ENCODE data around the gene HECTD4. TPM values are rescaled to one million over a fixed set of nuclear protein-coding genes. Genes with fewer than 3 reads are reported as not detected.

Gene HECTD4
- total RNA-seq, 2 donors from 2014 or later, result 54.3 to 60.9 TPM

DNA sequence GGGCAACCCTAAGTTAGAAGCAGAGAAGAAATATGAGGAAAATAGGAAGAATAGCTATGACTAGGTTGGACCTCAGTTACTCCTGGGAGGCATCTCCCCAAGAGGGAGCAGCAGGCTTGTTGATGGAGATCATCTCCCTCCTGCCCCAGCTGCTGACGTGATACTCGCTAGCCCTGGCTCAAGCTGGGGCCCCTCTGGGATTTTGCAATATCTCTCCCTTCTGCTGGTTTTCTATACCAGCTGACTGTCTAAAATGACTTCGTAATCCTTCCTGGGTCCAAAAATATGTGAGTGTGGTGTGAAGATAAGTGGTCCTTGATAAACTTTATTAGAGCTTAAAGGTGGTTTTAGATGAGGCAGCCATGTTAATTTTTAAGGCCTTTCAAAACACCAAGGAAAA, 4.5 kb upstream of the HECTD4 start:
- no peak for DNase-seq
- Mint-ChIP-seq H3K4me3 (no peak overlapping the region), H3K27me3 (peaks cover 4% of the 10 kb centered on the region), H3K27ac (no peak overlapping the region), H3K4me1 (peaks cover 9% of the 10 kb centered on the region), H3K36me3 (ENCODE audit: low read depth) (peaks cover 2% of the 10 kb centered on the region)
- ATAC-seq, result no peak
- no peaks in the 10 kb centered on the region for H3K9me3 ChIP-seq (ENCODE audit: control insufficient read depth, low read length, poor library complexity, severe bottlenecking)

DNA sequence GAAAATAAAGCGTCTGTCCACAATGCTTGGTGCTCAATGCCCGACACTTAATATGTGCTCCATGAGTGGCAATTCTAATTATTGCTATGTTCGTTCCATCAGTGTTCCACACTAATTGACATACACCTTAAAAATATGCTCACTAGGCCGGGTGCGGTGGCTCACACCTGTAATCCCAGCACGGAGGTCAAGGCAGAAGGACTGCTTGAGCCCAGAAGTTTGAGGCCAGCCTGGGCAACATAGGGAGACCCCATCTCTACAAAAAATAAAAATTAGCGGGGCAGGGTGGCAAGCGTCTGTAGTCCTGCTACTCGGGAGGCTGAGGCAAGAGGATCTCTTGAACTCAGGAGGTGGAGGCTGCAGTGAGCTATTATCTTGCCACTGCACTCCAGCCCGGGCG, 635 bp upstream of the HECTD4 start:
- Mint-ChIP-seq H3K27ac (peak overlapping the region; percentile 79), H3K36me3 (ENCODE audit: low read depth) (peaks cover 4% of the 10 kb centered on the region), H3K4me1 (peaks cover 19% of the 10 kb centered on the region), H3K27me3 (peaks cover 4% of the 10 kb centered on the region), H3K4me3 (peak overlapping the region; percentile 95)
- no peak for ATAC-seq
- DNase-seq, result no peak
- H3K9me3 ChIP-seq (ENCODE audit: control insufficient read depth, low read length, poor library complexity, severe bottlenecking), result no peaks in the 10 kb centered on the region

DNA sequence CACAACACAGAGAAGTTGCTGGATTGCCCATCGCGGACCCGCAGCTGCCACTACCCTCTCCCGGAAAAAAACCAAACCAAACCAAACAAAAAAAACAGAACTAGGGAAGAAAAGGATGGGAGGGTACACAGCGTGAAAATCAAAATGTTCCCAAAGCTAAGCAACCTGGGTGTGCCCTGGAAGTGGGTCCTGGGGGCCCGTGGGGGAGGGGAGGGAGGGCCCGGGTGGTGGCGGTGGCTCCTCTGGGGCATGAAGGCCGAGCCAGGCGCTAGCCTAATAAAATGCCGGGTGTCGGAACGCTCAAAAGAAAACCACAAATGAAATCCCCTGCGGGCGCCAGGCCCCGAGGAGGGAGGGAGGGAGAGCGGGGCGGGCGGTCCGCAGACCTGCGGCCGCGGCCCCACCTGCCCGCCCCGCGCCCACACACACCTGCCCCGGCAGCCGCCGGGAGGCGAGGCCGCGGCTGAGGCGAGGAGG, 787 bp downstream of the HECTD4 start:
- Mint-ChIP-seq H3K4me1 (peaks cover 16% of the 10 kb centered on the region), H3K27ac (peak overlapping the region; percentile 80), H3K36me3 (ENCODE audit: low read depth) (peaks cover 4% of the 10 kb centered on the region), H3K27me3 (no peaks in the 10 kb centered on the region), H3K4me3 (peak overlapping the region; percentile 98)
- ATAC-seq, result peak; percentile 35
- no peaks in the 10 kb centered on the region for H3K9me3 ChIP-seq (ENCODE audit: control insufficient read depth, low read length, poor library complexity, severe bottlenecking)
- peak in 2 of 3 donors; percentile 31 to 34 for DNase-seq

DNA sequence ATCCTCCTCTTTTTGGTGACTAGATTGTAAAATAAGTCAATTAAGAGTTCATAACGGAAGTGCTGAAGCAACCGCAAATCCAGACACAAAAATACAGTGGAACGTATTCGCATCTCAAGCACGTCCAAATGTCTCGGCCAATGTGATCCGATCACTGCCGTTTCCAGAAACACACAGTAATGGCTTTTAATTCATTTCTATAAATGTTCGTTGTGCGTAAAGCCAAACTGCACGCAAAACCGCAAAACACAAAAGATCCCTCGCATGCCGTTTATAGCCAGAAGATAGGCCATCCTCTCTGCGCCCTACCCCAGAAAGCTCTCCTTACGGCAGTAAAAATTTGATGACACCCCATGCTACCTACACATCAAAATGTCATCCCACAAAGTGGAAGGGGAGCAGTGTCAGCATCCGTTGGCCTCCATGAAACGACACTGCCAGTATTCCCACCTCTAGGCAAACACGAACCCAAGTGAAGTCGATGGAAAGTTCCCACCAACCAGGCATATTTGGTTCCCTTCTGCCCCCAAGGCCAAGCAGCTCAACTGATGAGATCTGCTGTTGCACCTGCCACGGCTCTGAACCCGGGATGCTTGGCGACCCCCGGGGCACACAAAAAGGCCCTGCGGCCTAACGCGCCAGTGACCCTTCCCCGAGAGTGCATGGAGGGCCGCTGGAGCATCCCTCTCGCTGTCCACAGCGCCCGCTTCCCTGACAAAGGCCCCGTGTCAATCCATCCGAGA, 1.4 kb downstream of the HECTD4 start:
- DNase-seq, result no peak
- peak overlapping the region; percentile 80 for H3K27ac Mint-ChIP-seq
- no peak for ATAC-seq
- peaks cover 14% of the 10 kb centered on the region for H3K4me1 Mint-ChIP-seq
- H3K27me3 Mint-ChIP-seq, result no peaks in the 10 kb centered on the region
- H3K9me3 ChIP-seq (ENCODE audit: control insufficient read depth, low read length, poor library complexity, severe bottlenecking), result no peaks in the 10 kb centered on the region
- H3K4me3 Mint-ChIP-seq, result peak overlapping the region; percentile 98
- H3K36me3 Mint-ChIP-seq (ENCODE audit: low read depth), result peaks cover 4% of the 10 kb centered on the region

DNA sequence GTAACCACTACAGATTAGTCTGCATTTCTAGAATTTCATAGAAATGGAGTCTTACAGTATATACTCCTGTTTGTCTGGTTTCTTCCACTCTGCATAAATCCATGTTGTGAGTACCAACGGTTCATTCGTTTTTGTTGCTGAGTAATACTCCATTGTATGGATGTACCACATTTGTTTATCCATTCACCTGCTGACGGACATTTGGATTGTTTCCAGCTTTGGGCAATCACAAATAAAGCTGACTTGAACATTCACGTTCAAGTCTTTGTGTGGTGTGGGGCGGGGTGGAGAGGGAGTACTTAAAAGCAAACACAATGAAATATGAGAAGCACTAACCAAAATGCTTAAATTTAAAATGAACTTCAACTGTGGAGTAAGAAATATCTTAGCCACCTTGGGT, 7.1 kb downstream of the HECTD4 start:
- H3K27ac Mint-ChIP-seq, result no peak overlapping the region
- no peaks in the 10 kb centered on the region for H3K9me3 ChIP-seq (ENCODE audit: control insufficient read depth, low read length, poor library complexity, severe bottlenecking)
- no peak for ATAC-seq

DNA sequence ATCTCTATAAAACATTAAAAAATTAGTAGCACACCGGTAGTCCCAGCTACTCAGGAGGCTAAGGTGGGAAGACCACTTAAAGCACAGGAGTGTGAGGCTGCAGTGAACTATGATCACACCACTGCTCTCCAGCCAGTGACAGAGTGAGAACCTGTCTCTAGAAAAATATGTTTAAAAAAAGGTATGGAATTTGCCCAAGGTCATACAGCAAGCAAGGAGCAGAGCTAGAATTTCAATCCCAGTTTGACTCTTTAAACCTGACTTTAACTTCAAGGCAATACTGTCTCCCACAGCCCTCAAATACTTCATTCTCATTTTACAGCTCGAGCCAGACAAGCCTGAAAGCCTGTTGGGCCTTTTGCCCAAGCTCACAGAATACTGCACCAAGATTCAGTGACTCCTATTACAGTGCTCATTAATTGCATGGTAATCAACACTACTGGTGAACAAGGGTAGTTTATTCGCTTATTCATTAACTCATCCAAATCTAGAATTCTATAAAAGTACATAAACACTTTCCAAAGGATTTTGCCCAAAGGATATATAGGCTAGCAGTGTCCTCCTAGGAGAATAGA, 8.0 kb downstream of the HECTD4 start:
- peaks cover 4% of the 10 kb centered on the region for H3K36me3 Mint-ChIP-seq (ENCODE audit: low read depth)
- peaks cover 19% of the 10 kb centered on the region for H3K4me1 Mint-ChIP-seq
- no peak overlapping the region for H3K4me3 Mint-ChIP-seq
- no peaks in the 10 kb centered on the region for H3K27me3 Mint-ChIP-seq
- H3K9me3 ChIP-seq (ENCODE audit: control insufficient read depth, low read length, poor library complexity, severe bottlenecking), result no peaks in the 10 kb centered on the region
- DNase-seq (no peak), ATAC-seq (no peak)
- no peak overlapping the region for H3K27ac Mint-ChIP-seq

More for the DNA sequence above, 7.1 kb downstream of the HECTD4 start:
- H3K36me3 Mint-ChIP-seq (ENCODE audit: low read depth), result peaks cover 2% of the 10 kb centered on the region
- H3K4me3 Mint-ChIP-seq, result no peak overlapping the region
- H3K27me3 Mint-ChIP-seq, result no peaks in the 10 kb centered on the region
- no peak for DNase-seq
- peaks cover 16% of the 10 kb centered on the region for H3K4me1 Mint-ChIP-seq

DNA sequence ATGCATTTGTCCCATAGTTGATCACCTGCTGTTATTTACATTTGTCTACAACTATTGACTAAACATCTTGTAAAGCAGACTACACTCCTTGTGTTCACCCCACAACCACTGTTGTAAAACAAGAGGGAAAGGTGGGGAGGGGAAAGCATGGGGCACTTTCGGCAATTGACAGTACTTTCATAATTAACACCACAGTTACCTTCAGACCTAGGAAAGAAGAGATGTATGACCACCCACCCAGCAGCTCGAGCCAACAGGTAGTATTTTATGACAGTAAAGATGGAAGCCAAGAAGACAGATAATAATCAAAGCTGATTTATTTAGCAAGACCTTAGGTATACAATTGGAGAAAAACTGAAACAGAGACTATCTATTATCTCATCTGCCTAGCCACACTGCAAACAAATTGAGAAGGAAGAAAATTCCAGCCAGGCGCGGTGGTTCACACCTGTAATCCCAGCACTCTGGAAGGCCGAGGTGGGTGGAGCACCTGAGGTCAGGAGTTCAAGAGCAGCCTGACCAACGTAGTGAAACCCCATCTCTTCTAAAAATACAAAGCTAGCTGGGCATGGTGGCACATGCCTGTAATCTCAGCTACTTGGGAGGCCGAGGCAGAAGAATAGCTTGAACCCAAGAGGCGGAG, 11.2 kb downstream of the HECTD4 start:
- Mint-ChIP-seq H3K36me3 (ENCODE audit: low read depth) (peaks cover 4% of the 10 kb centered on the region), H3K27me3 (no peaks in the 10 kb centered on the region), H3K4me3 (no peak overlapping the region), H3K4me1 (peaks cover 17% of the 10 kb centered on the region), H3K27ac (no peak overlapping the region)
- ATAC-seq, result no peak
- DNase-seq, result no peak
- no peaks in the 10 kb centered on the region for H3K9me3 ChIP-seq (ENCODE audit: control insufficient read depth, low read length, poor library complexity, severe bottlenecking)

DNA sequence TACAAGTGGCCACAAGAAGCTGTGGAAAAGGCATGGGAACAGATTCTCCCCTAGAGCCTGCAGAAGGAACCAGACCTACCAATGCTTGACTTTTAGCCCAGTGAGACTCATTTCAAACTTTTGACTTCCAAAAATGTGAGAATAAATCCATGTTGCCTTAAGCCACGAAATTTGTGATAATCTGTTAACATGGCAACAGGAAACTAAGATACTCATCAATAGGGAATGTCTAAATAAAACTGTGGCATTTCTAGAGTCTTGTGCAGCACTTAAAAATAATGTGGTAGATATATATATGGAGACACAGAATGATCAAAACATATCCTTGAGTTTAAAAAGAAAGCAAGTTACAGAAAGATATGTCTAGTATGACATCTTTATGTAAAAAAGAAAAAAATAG, 12.0 kb downstream of the HECTD4 start:
- peaks cover 4% of the 10 kb centered on the region for H3K36me3 Mint-ChIP-seq (ENCODE audit: low read depth)
- H3K27ac Mint-ChIP-seq, result no peak overlapping the region
- no peak overlapping the region for H3K4me3 Mint-ChIP-seq
- H3K9me3 ChIP-seq (ENCODE audit: control insufficient read depth, low read length, poor library complexity, severe bottlenecking), result no peaks in the 10 kb centered on the region
- no peaks in the 10 kb centered on the region for H3K27me3 Mint-ChIP-seq
- ATAC-seq, result no peak
- DNase-seq, result no peak
- peaks cover 17% of the 10 kb centered on the region for H3K4me1 Mint-ChIP-seq

DNA sequence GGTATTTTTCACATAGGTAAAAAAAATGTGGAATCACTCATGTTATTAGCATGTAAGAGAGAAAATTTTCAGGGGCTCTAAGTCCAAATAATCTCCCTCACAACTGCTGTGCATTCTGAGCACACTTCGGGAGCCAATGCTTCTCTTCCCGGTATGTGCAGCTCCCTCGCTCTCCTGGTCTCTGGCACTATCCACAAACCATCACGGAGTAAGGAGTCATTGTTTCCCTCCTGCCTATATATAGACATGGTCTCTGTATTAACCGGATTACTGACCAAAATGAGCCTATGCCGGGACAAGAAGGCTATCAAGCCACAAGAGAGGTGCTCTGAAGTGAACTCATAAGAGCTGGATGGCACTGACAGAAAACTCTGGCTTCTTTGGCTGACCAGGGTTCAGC, 13.4 kb downstream of the HECTD4 start:
- DNase-seq (no peak), ATAC-seq (no peak)
- Mint-ChIP-seq H3K4me1 (peaks cover 13% of the 10 kb centered on the region), H3K27me3 (no peaks in the 10 kb centered on the region), H3K4me3 (no peak overlapping the region), H3K36me3 (ENCODE audit: low read depth) (peaks cover 2% of the 10 kb centered on the region), H3K27ac (no peak overlapping the region)
- no peaks in the 10 kb centered on the region for H3K9me3 ChIP-seq (ENCODE audit: control insufficient read depth, low read length, poor library complexity, severe bottlenecking)

DNA sequence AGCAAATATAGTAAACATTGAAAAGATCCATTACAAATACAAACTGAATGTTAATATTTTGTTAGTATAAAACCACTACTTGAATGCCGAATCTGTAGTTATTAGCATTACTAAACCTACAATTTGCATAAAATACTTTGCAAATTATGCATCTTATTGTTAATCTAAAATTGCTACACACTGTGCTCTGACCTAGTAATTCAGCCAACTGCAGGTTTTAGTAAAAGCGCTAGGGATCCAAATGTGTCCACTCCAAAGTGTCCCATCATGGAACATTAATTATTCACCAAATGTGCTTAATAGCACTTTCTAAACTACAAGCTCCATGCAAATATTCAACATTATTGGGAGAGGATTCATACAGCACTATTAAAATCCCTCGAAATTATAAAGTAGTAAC, 14.3 kb downstream of the HECTD4 start:
- DNase-seq (no peak), ATAC-seq (no peak)
- Mint-ChIP-seq H3K36me3 (ENCODE audit: low read depth) (peaks cover 2% of the 10 kb centered on the region), H3K27ac (no peak overlapping the region), H3K4me1 (peaks cover 13% of the 10 kb centered on the region), H3K4me3 (no peak overlapping the region), H3K27me3 (no peaks in the 10 kb centered on the region)
- H3K9me3 ChIP-seq (ENCODE audit: control insufficient read depth, low read length, poor library complexity, severe bottlenecking), result no peaks in the 10 kb centered on the region

DNA sequence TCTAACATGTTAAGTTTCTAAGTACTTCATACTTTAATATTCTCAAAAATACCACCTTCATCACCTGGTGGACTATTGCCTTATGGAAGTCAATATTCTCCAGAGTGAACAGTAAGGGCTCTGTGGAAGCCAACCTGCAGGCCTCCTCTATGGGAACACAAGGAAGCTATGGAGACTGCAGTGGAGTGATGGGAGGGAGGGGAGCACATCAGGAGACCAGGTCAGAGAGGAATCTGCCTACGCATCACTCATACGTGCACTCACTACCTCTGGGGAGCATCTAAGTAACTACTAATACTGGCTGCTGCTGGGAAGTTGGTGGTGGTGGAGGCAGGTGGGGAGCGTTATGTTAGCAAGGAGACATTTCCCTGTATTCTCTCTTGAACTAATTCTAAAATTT, 19.9 kb downstream of the HECTD4 start:
- Mint-ChIP-seq H3K36me3 (ENCODE audit: low read depth) (no peaks in the 10 kb centered on the region), H3K27me3 (no peaks in the 10 kb centered on the region), H3K4me3 (no peak overlapping the region), H3K27ac (no peak overlapping the region), H3K4me1 (peaks cover 8% of the 10 kb centered on the region)
- DNase-seq, result no peak
- no peaks in the 10 kb centered on the region for H3K9me3 ChIP-seq (ENCODE audit: control insufficient read depth, low read length, poor library complexity, severe bottlenecking)
- ATAC-seq, result no peak

DNA sequence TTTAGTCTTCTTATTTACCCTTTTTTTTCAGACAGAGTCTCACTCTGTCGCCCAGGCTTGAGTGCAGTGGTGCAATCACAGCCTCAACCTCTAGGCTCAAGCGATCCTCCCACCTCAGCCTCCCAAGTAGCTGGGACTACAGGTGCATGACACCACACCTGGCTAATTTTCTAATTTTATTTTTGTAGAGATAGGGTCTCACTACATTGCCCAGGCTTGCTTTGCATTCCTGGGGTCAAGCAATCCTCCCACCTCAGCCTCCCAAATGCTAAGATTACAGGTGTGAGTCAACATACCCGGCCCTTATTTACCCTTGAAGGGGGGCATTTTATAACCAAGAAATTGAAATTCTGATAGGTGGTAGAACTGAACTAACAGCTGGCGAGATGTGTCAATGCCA, 21.0 kb downstream of the HECTD4 start:
- Mint-ChIP-seq H3K27ac (no peak overlapping the region), H3K36me3 (ENCODE audit: low read depth) (no peaks in the 10 kb centered on the region), H3K4me3 (no peak overlapping the region), H3K27me3 (no peaks in the 10 kb centered on the region), H3K4me1 (peaks cover 9% of the 10 kb centered on the region)
- no peak for DNase-seq
- no peaks in the 10 kb centered on the region for H3K9me3 ChIP-seq (ENCODE audit: control insufficient read depth, low read length, poor library complexity, severe bottlenecking)
- no peak for ATAC-seq

DNA sequence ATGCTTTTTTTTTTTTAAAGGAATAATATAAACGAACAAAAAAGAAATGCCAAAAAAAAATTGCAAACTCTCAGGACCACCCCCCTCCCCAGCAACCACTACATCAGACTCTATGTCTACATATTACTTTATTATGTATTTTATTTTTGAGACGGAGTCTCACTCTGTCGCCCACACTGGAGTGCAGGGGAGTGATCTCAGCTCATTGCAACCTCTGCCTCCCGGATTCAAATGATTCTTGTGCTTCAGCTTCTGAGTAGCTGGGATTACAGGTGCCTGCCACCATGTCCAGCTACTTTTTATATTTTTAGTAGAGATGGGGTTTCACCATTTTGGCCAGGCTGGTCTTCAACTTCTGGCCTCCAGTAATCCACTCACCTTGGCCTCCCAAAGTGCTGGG, 22.9 kb downstream of the HECTD4 start:
- ATAC-seq (no peak), DNase-seq (no peak)
- H3K4me1 Mint-ChIP-seq, result peaks cover 12% of the 10 kb centered on the region
- H3K36me3 Mint-ChIP-seq (ENCODE audit: low read depth), result no peaks in the 10 kb centered on the region
- H3K27me3 Mint-ChIP-seq, result no peaks in the 10 kb centered on the region
- H3K27ac Mint-ChIP-seq, result no peak overlapping the region
- no peaks in the 10 kb centered on the region for H3K9me3 ChIP-seq (ENCODE audit: control insufficient read depth, low read length, poor library complexity, severe bottlenecking)
- H3K4me3 Mint-ChIP-seq, result no peak overlapping the region

Data from T-helper 17 cell (primary cell).